ENCODE data around the gene ARL5B. TPM values are rescaled to one million over a fixed set of nuclear protein-coding genes. Genes with fewer than 3 reads are reported as not detected.

ARL5B gene
- total and polyA plus RNA-seq, 2 of the 8 experiments (the other 6 are each of a cell fraction or from before 2014, with no cell fraction given) = 8.4 to 52.1 TPM

DNA sequence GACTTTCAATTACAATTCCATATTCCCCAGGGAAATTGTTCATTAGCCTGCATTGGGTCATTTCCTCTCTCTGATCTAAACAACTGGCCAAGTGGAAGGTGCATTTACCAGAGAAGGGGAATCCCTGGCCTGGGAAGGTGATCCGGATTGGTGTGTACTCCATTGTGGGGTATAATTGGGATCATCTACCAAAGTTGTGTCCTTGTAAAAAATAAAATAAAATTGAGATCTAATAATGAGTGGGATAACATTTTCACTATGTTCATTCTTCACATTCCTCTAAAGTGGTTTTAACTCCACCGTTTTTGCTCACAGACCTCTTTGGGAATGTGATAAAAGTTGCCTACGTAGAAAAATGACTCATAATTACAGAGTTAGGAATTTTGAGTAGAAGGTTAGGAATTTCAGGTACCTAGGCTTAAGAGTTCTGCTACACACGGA lies 22.8 kb downstream of the ARL5B start:
- Histone ChIP-seq H3K4me3 (ENCODE audit: extremely low read depth in 1 of 4, insufficient read depth in 2 of 4, low read depth in 3 of 4, low read length in 4 of 4) (no peak overlapping the region), H3K23me2 (ENCODE audit: low read depth, low read length) (no peaks in the 10 kb centered on the region), H2BK120ac (replicated peaks; ENCODE audit: low read depth, low read length) (no peak overlapping the region), H2BK20ac (ENCODE audit: low read length) (no peak overlapping the region), H2AK5ac (ENCODE audit: low read depth, low read length) (no peak overlapping the region), H3K4me1 (replicated peaks in 1 of 4; ENCODE audit: control insufficient read depth in 3 of 4, insufficient read depth in 4 of 4, low read length in 3 of 4) (no peaks in the 10 kb centered on the region), H3K4ac (replicated peaks; ENCODE audit: insufficient read length, low read depth, low read length) (no peak overlapping the region), H2BK12ac (ENCODE audit: low read depth, low read length) (no peak overlapping the region), H3K56ac (replicated peaks; ENCODE audit: insufficient read length, low read depth, low read length) (no peak overlapping the region), H3K23ac (ENCODE audit: insufficient read length) (no peak overlapping the region), H2AFZ (ENCODE audit: low read length) (no peak overlapping the region), H3K36me3 (ENCODE audit: control insufficient read depth in 2 of 4, insufficient read depth in 4 of 4, low read length in 3 of 4) (peaks cover 0 to 5% (median 2%) of the 10 kb centered on the region in 4 experiments; a peak in 3 of 8 replicates), H3K9me3 (ENCODE audit: insufficient read depth in 2 of 2, low read depth in 1 of 2, low read length in 1 of 2) (no peaks in the 10 kb centered on the region), H3K27ac (ENCODE audit: low read depth, low read length) (no peak overlapping the region), H3K79me2 (ENCODE audit: control insufficient read depth in 1 of 2, insufficient read depth in 2 of 2, low read length in 2 of 2) (no peaks in the 10 kb centered on the region), H4K5ac (ENCODE audit: insufficient read length, low read depth, low read length) (no peak overlapping the region), H2BK15ac (ENCODE audit: low read length) (no peak overlapping the region), H2BK5ac (ENCODE audit: low read depth, low read length) (no peak overlapping the region), H3K9ac (replicated peaks in 1 of 4; ENCODE audit: extremely low read depth in 1 of 4, low read depth in 3 of 4, low read length in 3 of 4) (no peak overlapping the region), H3K14ac (ENCODE audit: insufficient read length) (no peak overlapping the region), H3K27me3 (replicated peaks in 1 of 4; ENCODE audit: control insufficient read depth in 3 of 4, extremely low read depth in 1 of 4, insufficient read depth in 3 of 4, low read length in 3 of 4) (no peaks in the 10 kb centered on the region), H3K18ac (ENCODE audit: extremely low read depth, low read length) (no peak overlapping the region), H3K79me1 (ENCODE audit: low read depth, low read length) (no peaks in the 10 kb centered on the region), H4K91ac (replicated peaks; ENCODE audit: insufficient read length, low read length) (no peak overlapping the region), H4K8ac (ENCODE audit: extremely low read depth, insufficient read depth, low read length) (no peak overlapping the region), H3K4me2 (ENCODE audit: insufficient read depth in 1 of 2, low read depth in 2 of 2, low read length in 2 of 2) (no peak overlapping the region), H4K20me1 (replicated peaks in 1 of 2; ENCODE audit: control insufficient read depth in 1 of 2, insufficient read depth in 2 of 2, low read length in 2 of 2) (peaks cover 0 to 6% of the 10 kb centered on the region in 2 experiments)
- DNase-seq (ENCODE audit: low read depth in 1 of 2, low spot score in 2 of 2) (no peak), FAIRE-seq (no peak)
- 96% methylated on average over 4 of the region's 4 CpGs; no CpG with 5 or more reads in 1 of the 2 experiments for WGBS, 2 experiments (ENCODE audit: extremely low coverage in 1 of 2, insufficient coverage in 1 of 2, insufficient read length in 1 of 2, insufficient replicate concordance in 2 of 2, low coverage in 1 of 2, low lambda C conversion rate in 2 of 2, missing lambda C conversion rate in 1 of 2)
- POLR2A ChIA-PET (ENCODE audit: partially characterized antibody) = no interaction called here
- CTCF ChIA-PET (ENCODE audit: partially characterized antibody) = no interaction called here
- TF ChIP-seq KDM5A (IDR thresholded peaks at IDR 0.05; ENCODE audit: low read length) = no peak
- no peak for TF ChIP-seq BCL11A (IDR thresholded peaks at IDR 0.05; ENCODE audit: low read depth in 2 of 2, low read length in 2 of 2)
- TF ChIP-seq ZNF274 (IDR thresholded peaks at IDR 0.05; ENCODE audit: borderline replicate concordance, extremely low read depth, low read length) = no peak
- no peak for TF ChIP-seq KDM1A (IDR thresholded peaks at IDR 0.05; ENCODE audit: borderline replicate concordance, low read length)
- no peak for TF ChIP-seq GTF2F1 (IDR thresholded peaks at IDR 0.05; ENCODE audit: borderline replicate concordance, low read depth, low read length)
- TF ChIP-seq POLR2A (IDR thresholded peaks at IDR 0.05; ENCODE audit: control extremely low read depth in 1 of 2, low read depth in 2 of 2, low read length in 2 of 2) = no peak; a peak in 1 of 3 replicates
- no peak for TF ChIP-seq NRF1 (IDR thresholded peaks at IDR 0.05; ENCODE audit: low read depth, low read length)
- no peak for TF ChIP-seq RBBP5 (IDR thresholded peaks at IDR 0.05; ENCODE audit: borderline replicate concordance, low read depth, low read length)
- TF ChIP-seq EGR1 (IDR thresholded peaks at IDR 0.05; ENCODE audit: borderline replicate concordance, low read depth, low read length) = no peak
- TF ChIP-seq ATF3 (IDR thresholded peaks at IDR 0.05; ENCODE audit: insufficient read depth, low read depth, low read length) = no peak
- TF ChIP-seq KDM4A (IDR thresholded peaks at IDR 0.05; ENCODE audit: low read depth, low read length, severe bottlenecking) = no peak
- no peak for TF ChIP-seq MAFK (IDR thresholded peaks at IDR 0.05; ENCODE audit: low read depth, low read length)
- no peak for TF ChIP-seq TEAD4 (IDR thresholded peaks at IDR 0.05; ENCODE audit: low read depth, low read length)
- no peak for TF ChIP-seq SUZ12 (IDR thresholded peaks at IDR 0.05; ENCODE audit: low read length)
- no peak for TF ChIP-seq CEBPB (IDR thresholded peaks at IDR 0.05; ENCODE audit: low read depth, low read length)

All from H1 (cell line).